WERI-Rb-1 (cell line): Measurements from ENCODE around the gene PTGDR2.

Experiments
- DNase-seq: peaks from one replicate; pipeline ENCODE4 v3.0.0-alpha.2; 2020
- H3K27ac ChIP-seq: fragments of 250-450 bp; sonication (Bioruptor Pico); 2 replicates; pipeline ENCODE4 v1.5.1; 2020; ENCODE audit warnings: mild to moderate bottlenecking, moderate library complexity
- H3K27me3 ChIP-seq: fragments of 250-450 bp; sonication (Bioruptor Pico); 2 replicates; pipeline ENCODE4 v1.5.1; 2021; ENCODE audit warnings: mild to moderate bottlenecking, low read depth, moderate library complexity; ENCODE audit not compliant: insufficient read depth, severe bottlenecking
- H3K36me3 ChIP-seq: fragments of 250-450 bp; sonication (Bioruptor Pico); 2 replicates; pipeline ENCODE4 v1.5.1; 2020; ENCODE audit warnings: mild to moderate bottlenecking, moderate library complexity
- H3K4me3 ChIP-seq: 2 replicates; pipeline ENCODE4 v1.5.1; 2011; ENCODE audit warnings: low read depth, mild to moderate bottlenecking, control low read depth, low read length
- H3K9me3 ChIP-seq: fragments of 250-450 bp; sonication (Bioruptor Pico); 2 replicates; pipeline ENCODE4 v1.5.1; 2021; ENCODE audit warnings: mild to moderate bottlenecking, moderate library complexity; ENCODE audit not compliant: severe bottlenecking
- CTCF ChIP-seq: IDR thresholded peaks from 2 replicates; pipeline ENCODE4 v1.5.1; 2011; ENCODE audit warnings: low read depth, mild to moderate bottlenecking, control low read depth, inconsistent platforms, low read length

PTGDR2 gene

GRCh38 chr11:60801194-60801593, 54.6 kb downstream of the PTGDR2 start:
- no peak for DNase-seq
- no peak for TF ChIP-seq CTCF
- Histone ChIP-seq H3K9me3 (peaks cover 10% of the 10 kb centered on the region), H3K27ac (no peak overlapping the region), H3K36me3 (no peaks in the 10 kb centered on the region), H3K27me3 (no peaks in the 10 kb centered on the region), H3K4me3 (no peak overlapping the region)
